ENCODE results near the gene TIGD6.
A peak's percentile ranks its signal among the peaks of the same experiment; 100 is the strongest.

GRCh38 chr5:149961957-149962409, 38.5 kb downstream of the TIGD6 start:
- TF ChIP-seq CTCF (IDR thresholded peaks at IDR 0.05) (peak; percentile 56), ZFX (IDR thresholded peaks at IDR 0.05; ENCODE audit: borderline replicate concordance) (no peak)
